Lower leg skin (tissue), 3 donors: ENCODE results near the gene MIA2.

Experiments
- POLR2A ChIP-seq, 2 donors: fragments of 450-650 bp; IDR thresholded peaks; one replicate each; pipeline ENCODE4 v1.6.1; 2016 to 2017; ENCODE audit warnings: antibody characterized with exemption in 2 of 2, mild to moderate bottlenecking in 1 of 2, moderate library complexity in 1 of 2
- TF ChIP-seq, protein P1 (sequence below), 3 donors: fragments of 450-650 bp; IDR thresholded peaks; one replicate each; pipeline ENCODE4 v1.5.1; 2016; ENCODE audit warnings: antibody characterized with exemption in 3 of 3, mild to moderate bottlenecking in 3 of 3, moderate library complexity in 2 of 3

DNA sequence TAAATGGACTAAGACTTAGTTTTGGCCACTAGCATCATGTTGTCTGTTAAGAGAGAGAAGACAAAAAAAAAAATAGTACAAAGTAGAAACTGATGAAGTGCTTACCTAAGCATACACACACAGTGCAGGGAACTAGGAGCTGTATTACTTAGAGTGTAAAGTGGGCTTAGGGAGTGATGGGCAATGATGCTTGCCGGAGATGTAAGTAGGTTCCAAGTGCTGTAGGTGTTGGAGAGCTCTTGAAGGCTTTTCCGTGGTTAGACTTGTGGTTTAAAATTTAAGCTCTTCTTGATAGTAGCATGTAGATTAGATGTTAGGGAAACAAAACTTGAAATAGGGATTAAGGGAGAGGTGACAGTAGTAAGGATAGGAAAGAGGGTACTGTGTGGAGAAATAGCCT is 34.7 kb downstream of the MIA2 start:
- TF ChIP-seq, protein P1, sequence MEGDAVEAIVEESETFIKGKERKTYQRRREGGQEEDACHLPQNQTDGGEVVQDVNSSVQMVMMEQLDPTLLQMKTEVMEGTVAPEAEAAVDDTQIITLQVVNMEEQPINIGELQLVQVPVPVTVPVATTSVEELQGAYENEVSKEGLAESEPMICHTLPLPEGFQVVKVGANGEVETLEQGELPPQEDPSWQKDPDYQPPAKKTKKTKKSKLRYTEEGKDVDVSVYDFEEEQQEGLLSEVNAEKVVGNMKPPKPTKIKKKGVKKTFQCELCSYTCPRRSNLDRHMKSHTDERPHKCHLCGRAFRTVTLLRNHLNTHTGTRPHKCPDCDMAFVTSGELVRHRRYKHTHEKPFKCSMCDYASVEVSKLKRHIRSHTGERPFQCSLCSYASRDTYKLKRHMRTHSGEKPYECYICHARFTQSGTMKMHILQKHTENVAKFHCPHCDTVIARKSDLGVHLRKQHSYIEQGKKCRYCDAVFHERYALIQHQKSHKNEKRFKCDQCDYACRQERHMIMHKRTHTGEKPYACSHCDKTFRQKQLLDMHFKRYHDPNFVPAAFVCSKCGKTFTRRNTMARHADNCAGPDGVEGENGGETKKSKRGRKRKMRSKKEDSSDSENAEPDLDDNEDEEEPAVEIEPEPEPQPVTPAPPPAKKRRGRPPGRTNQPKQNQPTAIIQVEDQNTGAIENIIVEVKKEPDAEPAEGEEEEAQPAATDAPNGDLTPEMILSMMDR (IDR thresholded peaks at IDR 0.05) = no peak
- TF ChIP-seq POLR2A (IDR thresholded peaks at IDR 0.05) = no peak
